ENCODE measurements around the gene TMEM117. TPM values are rescaled to one million over a fixed set of nuclear protein-coding genes. Genes with fewer than 3 reads are reported as not detected.
"Not testable (repeated sequence)": the region's sequence is repeated elsewhere in the genome, so short reads cannot be mapped to it uniquely, and the experiment has no call there.

TMEM117 gene
- total RNA-seq, 1 donor from 2014 or later, result 12.4 TPM

GRCh38 chr12:44038411-44038810, 202.5 kb downstream of the TMEM117 start:
- TF ChIP-seq CTCF (IDR thresholded peaks at IDR 0.05; ENCODE audit: insufficient read depth, low read length, poor library complexity, severe bottlenecking), result no peak
- Histone ChIP-seq H3K27me3 (ENCODE audit: control insufficient read depth, insufficient read depth, low read length) (no peaks in the 10 kb centered on the region), H3K4me3 (ENCODE audit: low read depth, low read length) (no peak overlapping the region), H3K36me3 (ENCODE audit: control insufficient read depth, insufficient read depth, low read length) (no peaks in the 10 kb centered on the region)
- no peak for DNase-seq (ENCODE audit: low read depth)

- not testable (repeated sequence) for H3K36me3 ChIP-seq (ENCODE audit: control insufficient read depth, insufficient read depth, low read length); DNase-seq (ENCODE audit: low read depth); H3K27me3 ChIP-seq (ENCODE audit: control insufficient read depth, insufficient read depth, low read length); H3K4me3 ChIP-seq (ENCODE audit: low read depth, low read length)
Observed at GRCh38 chr12:44044491-44044890, 208.6 kb downstream of the TMEM117 start.

- H3K36me3 ChIP-seq (ENCODE audit: control insufficient read depth, insufficient read depth, low read length), result no peaks in the 10 kb centered on the region
- H3K27me3 ChIP-seq (ENCODE audit: control insufficient read depth, insufficient read depth, low read length), result no peaks in the 10 kb centered on the region
- TF ChIP-seq CTCF (IDR thresholded peaks at IDR 0.05; ENCODE audit: insufficient read depth, low read length, poor library complexity, severe bottlenecking), result no peak
- DNase-seq (ENCODE audit: low read depth), result no peak
- H3K4me3 ChIP-seq (ENCODE audit: low read depth, low read length), result no peak overlapping the region
Observed at GRCh38 chr12:44046732-44047417, 211.0 kb downstream of the TMEM117 start.

GRCh38 chr12:44052554-44052953, 216.7 kb downstream of the TMEM117 start:
- TF ChIP-seq CTCF (IDR thresholded peaks at IDR 0.05; ENCODE audit: insufficient read depth, low read length, poor library complexity, severe bottlenecking), result no peak

GRCh38 chr12:44053549-44054127, 217.8 kb downstream of the TMEM117 start:
- Histone ChIP-seq H3K4me3 (ENCODE audit: low read depth, low read length) (no peak overlapping the region), H3K27me3 (ENCODE audit: control insufficient read depth, insufficient read depth, low read length) (no peaks in the 10 kb centered on the region), H3K36me3 (ENCODE audit: control insufficient read depth, insufficient read depth, low read length) (no peaks in the 10 kb centered on the region)
- no peak for DNase-seq (ENCODE audit: low read depth)
- TF ChIP-seq CTCF (IDR thresholded peaks at IDR 0.05; ENCODE audit: insufficient read depth, low read length, poor library complexity, severe bottlenecking), result no peak

More at GRCh38 chr12:44052554-44052953, 216.7 kb downstream of the TMEM117 start:
- Histone ChIP-seq H3K27me3 (ENCODE audit: control insufficient read depth, insufficient read depth, low read length) (no peaks in the 10 kb centered on the region), H3K36me3 (ENCODE audit: control insufficient read depth, insufficient read depth, low read length) (no peaks in the 10 kb centered on the region), H3K4me3 (ENCODE audit: low read depth, low read length) (no peak overlapping the region)
- no peak for DNase-seq (ENCODE audit: low read depth)

GRCh38 chr12:44054281-44054680, 218.4 kb downstream of the TMEM117 start:
- no peak for TF ChIP-seq CTCF (IDR thresholded peaks at IDR 0.05; ENCODE audit: insufficient read depth, low read length, poor library complexity, severe bottlenecking)
- H3K27me3 ChIP-seq (ENCODE audit: control insufficient read depth, insufficient read depth, low read length), result no peaks in the 10 kb centered on the region
- no peak overlapping the region for H3K4me3 ChIP-seq (ENCODE audit: low read depth, low read length)
- DNase-seq (ENCODE audit: low read depth), result no peak
- H3K36me3 ChIP-seq (ENCODE audit: control insufficient read depth, insufficient read depth, low read length), result no peaks in the 10 kb centered on the region

Measured in kidney epithelial cell (primary cell).